ENCODE results near the gene RPS15.

DNA sequence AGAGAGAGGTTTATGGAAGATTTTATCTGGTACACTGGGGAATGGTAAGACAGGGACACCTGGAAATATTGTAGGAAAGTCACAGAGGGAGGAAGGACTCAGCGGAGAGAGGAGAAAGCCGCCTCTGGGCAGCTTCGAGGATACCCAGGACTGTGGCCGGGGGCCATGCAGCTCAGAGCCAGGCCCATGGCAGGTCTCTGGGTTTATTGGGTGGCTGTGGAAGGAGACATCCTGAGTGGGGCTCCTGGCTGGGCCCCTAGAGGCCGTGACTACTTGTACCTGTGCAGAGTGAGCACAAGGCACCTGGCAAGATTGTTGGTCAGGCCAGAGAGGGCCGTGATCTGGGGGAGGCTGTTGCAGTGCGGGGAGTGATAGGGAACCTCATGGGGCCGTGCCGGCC lies 27.4 kb upstream of the RPS15 start:
- TF ChIP-seq, protein P1, sequence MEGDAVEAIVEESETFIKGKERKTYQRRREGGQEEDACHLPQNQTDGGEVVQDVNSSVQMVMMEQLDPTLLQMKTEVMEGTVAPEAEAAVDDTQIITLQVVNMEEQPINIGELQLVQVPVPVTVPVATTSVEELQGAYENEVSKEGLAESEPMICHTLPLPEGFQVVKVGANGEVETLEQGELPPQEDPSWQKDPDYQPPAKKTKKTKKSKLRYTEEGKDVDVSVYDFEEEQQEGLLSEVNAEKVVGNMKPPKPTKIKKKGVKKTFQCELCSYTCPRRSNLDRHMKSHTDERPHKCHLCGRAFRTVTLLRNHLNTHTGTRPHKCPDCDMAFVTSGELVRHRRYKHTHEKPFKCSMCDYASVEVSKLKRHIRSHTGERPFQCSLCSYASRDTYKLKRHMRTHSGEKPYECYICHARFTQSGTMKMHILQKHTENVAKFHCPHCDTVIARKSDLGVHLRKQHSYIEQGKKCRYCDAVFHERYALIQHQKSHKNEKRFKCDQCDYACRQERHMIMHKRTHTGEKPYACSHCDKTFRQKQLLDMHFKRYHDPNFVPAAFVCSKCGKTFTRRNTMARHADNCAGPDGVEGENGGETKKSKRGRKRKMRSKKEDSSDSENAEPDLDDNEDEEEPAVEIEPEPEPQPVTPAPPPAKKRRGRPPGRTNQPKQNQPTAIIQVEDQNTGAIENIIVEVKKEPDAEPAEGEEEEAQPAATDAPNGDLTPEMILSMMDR (IDR thresholded peaks at IDR 0.05; ENCODE audit: low read length): no peak
- TF ChIP-seq EZH2 (IDR thresholded peaks at IDR 0.05; ENCODE audit: borderline replicate concordance, low read length): no peak
